ENCODE measurements around the gene HLA-E. TPM values are rescaled to one million over a fixed set of nuclear protein-coding genes. Genes with fewer than 3 reads are reported as not detected.
"Not testable (repeated sequence)": the region's sequence is repeated elsewhere in the genome, so short reads cannot be mapped to it uniquely, and the experiment has no call there.

HLA-E gene
- total and polyA plus RNA-seq, 4 donors, result 133 to 258 (median 207) TPM

GRCh38 chr6:30497714-30498113 is 8.4 kb downstream of the HLA-E start:
- peaks cover 0 to 2% (median 0%) of the 10 kb centered on the region in 4 donors for H3K4me1 ChIP-seq (ENCODE audit: control insufficient read depth in 4 of 4, insufficient read depth in 4 of 4, low read length in 3 of 4)
- 92% methylated on average over 3 of the region's 3 CpGs for WGBS

GRCh38 chr6:30498705-30499104 is 9.4 kb downstream of the HLA-E start:
- WGBS, result 93% methylated on average over 33 of the region's 37 CpGs

More at GRCh38 chr6:30497714-30498113, 8.4 kb downstream of the HLA-E start:
- Histone ChIP-seq H3K9ac (ENCODE audit: low read depth in 1 of 2, low read length in 2 of 2) (no peak overlapping the region), H3K9me3 (ENCODE audit: control insufficient read depth in 4 of 4, low read length in 3 of 4) (no peaks in the 10 kb centered on the region), H3K27me3 (ENCODE audit: control insufficient read depth in 4 of 4, insufficient read depth in 4 of 4, low read length in 3 of 4) (no peaks in the 10 kb centered on the region), H3K4me3 (ENCODE audit: low read depth in 1 of 3, low read length in 3 of 3) (no peak overlapping the region), H3K36me3 (ENCODE audit: control insufficient read depth in 4 of 4, insufficient read depth in 3 of 4, low read depth in 1 of 4, low read length in 3 of 4) (peaks cover 0 to 13% (median 4%) of the 10 kb centered on the region in 4 donors), H3K27ac (ENCODE audit: low read depth in 1 of 2, low read length in 2 of 2) (no peak overlapping the region)
- no peak for DNase-seq (ENCODE audit: low spot score)
- no peak for TF ChIP-seq EGR1 (IDR thresholded peaks at IDR 0.05; ENCODE audit: low read depth in 2 of 2)

GRCh38 chr6:30500421-30501355 is 11.4 kb downstream of the HLA-E start:
- Histone ChIP-seq H3K9ac (ENCODE audit: low read depth in 1 of 2, low read length in 2 of 2) (no peak overlapping the region), H3K36me3 (ENCODE audit: control insufficient read depth in 4 of 4, insufficient read depth in 3 of 4, low read depth in 1 of 4, low read length in 3 of 4) (no peaks in the 10 kb centered on the region), H3K27me3 (ENCODE audit: control insufficient read depth in 4 of 4, insufficient read depth in 4 of 4, low read length in 3 of 4) (no peaks in the 10 kb centered on the region), H3K9me3 (ENCODE audit: control insufficient read depth in 4 of 4, low read length in 3 of 4) (no peaks in the 10 kb centered on the region), H3K4me3 (ENCODE audit: low read depth in 1 of 3, low read length in 3 of 3) (no peak overlapping the region), H3K4me1 (ENCODE audit: control insufficient read depth in 4 of 4, insufficient read depth in 4 of 4, low read length in 3 of 4) (no peaks in the 10 kb centered on the region), H3K27ac (ENCODE audit: low read depth in 1 of 2, low read length in 2 of 2) (peak overlapping the region; percentile 31 to 48)
- 66% methylated on average over 10 of the region's 10 CpGs for WGBS
- TF ChIP-seq RAD21 (IDR thresholded peaks at IDR 0.05) (no peak), TAF1 (conservative IDR thresholded peaks at IDR 0.05) (no peak), SP1 (IDR thresholded peaks at IDR 0.05) (no peak), RXRA (IDR thresholded peaks at IDR 0.05) (no peak), EGR1 (IDR thresholded peaks at IDR 0.05; ENCODE audit: low read depth in 2 of 2) (no peak), YY1 (IDR thresholded peaks at IDR 0.05) (no peak), FOXA2 (IDR thresholded peaks at IDR 0.05) (no peak), HNF4A (conservative IDR thresholded peaks at IDR 0.05) (no peak), ATF3 (IDR thresholded peaks at IDR 0.05) (no peak)
- TF ChIP-seq, protein P1, sequence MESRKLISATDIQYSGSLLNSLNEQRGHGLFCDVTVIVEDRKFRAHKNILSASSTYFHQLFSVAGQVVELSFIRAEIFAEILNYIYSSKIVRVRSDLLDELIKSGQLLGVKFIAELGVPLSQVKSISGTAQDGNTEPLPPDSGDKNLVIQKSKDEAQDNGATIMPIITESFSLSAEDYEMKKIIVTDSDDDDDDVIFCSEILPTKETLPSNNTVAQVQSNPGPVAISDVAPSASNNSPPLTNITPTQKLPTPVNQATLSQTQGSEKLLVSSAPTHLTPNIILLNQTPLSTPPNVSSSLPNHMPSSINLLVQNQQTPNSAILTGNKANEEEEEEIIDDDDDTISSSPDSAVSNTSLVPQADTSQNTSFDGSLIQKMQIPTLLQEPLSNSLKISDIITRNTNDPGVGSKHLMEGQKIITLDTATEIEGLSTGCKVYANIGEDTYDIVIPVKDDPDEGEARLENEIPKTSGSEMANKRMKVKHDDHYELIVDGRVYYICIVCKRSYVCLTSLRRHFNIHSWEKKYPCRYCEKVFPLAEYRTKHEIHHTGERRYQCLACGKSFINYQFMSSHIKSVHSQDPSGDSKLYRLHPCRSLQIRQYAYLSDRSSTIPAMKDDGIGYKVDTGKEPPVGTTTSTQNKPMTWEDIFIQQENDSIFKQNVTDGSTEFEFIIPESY (IDR thresholded peaks at IDR 0.05), result no peak
- no peak for DNase-seq (ENCODE audit: low spot score)

More at GRCh38 chr6:30498705-30499104, 9.4 kb downstream of the HLA-E start:
- not testable (repeated sequence) for H3K4me1 ChIP-seq (ENCODE audit: control insufficient read depth in 4 of 4, insufficient read depth in 4 of 4, low read length in 3 of 4); H3K27me3 ChIP-seq (ENCODE audit: control insufficient read depth in 4 of 4, insufficient read depth in 4 of 4, low read length in 3 of 4); H3K9me3 ChIP-seq (ENCODE audit: control insufficient read depth in 4 of 4, low read length in 3 of 4); H3K36me3 ChIP-seq (ENCODE audit: control insufficient read depth in 4 of 4, insufficient read depth in 3 of 4, low read depth in 1 of 4, low read length in 3 of 4); H3K4me3 ChIP-seq (ENCODE audit: low read depth in 1 of 3, low read length in 3 of 3); H3K27ac ChIP-seq (ENCODE audit: low read depth in 1 of 2, low read length in 2 of 2); H3K9ac ChIP-seq (ENCODE audit: low read depth in 1 of 2, low read length in 2 of 2); DNase-seq (ENCODE audit: low spot score)

All from liver (tissue), 9 donors.